HG03342 (cell line): ENCODE results near the gene NKPD1.
A peak's percentile ranks its signal among the peaks of the same experiment; 100 is the strongest.

ENCODE experiments used
- ATAC-seq: cut with Tn5 transposase; IDR thresholded peaks from one replicate; pipeline ENCODE4 v1.9.1; 2021; ENCODE audit warnings: mild to moderate bottlenecking, moderate library complexity; ENCODE audit not compliant: unreplicated experiment

Gene NKPD1

GRCh38 chr19:45141203-45141900, 19.4 kb downstream of the NKPD1 start:
- no peak for ATAC-seq

- no peak for ATAC-seq
These were observed 20.2 kb downstream of the NKPD1 start for GRCh38 chr19:45140533-45140932.

- no peak for ATAC-seq
These were observed 20.7 kb downstream of the NKPD1 start for GRCh38 chr19:45140144-45140503.

GRCh38 chr19:45139286-45140143, 21.3 kb downstream of the NKPD1 start:
- no peak for ATAC-seq

DNA sequence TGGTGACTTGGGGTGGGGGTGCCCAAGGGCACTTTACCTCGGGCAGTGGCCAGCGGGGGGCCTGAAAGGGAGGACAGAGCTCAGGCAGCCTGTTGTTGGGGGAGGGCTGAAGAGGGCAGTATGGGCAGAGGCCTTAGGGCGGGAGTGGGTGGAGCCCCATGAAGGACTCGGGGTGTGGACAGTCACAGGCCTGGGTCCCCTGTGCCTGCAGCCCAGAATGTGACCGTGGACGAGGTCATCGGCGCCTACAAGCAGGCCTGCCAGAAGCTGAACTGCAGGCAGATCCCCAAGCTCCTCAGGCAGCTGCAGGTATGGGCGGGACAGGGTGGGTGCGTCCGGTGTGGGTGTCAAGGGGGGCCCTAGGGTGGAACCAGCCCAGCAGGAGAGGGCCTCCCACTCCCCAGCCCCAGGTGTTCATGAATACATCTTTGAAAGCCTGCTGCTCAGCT, 22.5 kb downstream of the NKPD1 start:
- ATAC-seq: no peak

- peak; percentile 69 for ATAC-seq
These were observed 23.5 kb downstream of the NKPD1 start for GRCh38 chr19:45137179-45137761.

GRCh38 chr19:45136507-45137178, 24.1 kb downstream of the NKPD1 start:
- no peak for ATAC-seq

GRCh38 chr19:45135176-45135885, 25.5 kb downstream of the NKPD1 start:
- ATAC-seq: no peak

- no peak for ATAC-seq
These were observed 27.1 kb downstream of the NKPD1 start for GRCh38 chr19:45133661-45134060.

DNA sequence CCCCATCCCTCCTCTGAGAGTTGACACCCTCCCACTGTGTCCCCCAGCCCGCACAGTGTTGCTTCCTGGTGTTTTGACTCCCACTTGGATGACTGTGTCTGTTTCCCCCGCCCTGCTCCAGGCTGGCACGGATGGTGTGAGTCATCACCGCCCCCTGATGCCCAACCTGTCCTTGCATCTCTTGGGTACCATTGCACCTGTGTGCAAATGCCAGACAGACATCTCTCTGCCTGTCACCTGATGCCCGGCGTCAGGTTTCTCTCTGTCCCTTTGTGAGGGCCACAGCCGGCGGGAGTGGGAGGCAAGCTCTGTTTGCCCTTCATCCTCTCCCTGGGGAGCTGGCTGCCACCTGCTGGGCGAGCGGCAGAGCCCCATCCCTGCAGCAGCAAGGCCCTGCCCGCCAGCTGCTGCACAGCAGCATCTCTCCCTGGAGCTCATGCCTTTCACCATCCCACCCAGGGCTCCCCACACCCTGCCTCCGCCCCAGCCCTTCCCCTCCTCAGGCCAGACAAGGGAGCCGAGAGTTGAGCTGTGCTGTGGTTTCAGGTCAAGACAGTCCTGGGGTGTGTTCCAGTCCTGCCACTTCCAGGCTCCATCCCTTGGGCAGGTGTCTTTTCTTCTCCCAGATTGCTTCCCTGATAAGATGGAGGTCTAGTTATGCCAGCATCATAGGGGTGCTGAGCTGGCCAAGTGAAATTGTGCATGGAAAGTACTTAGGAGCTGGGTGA, 29.7 kb downstream of the NKPD1 start:
- no peak for ATAC-seq

GRCh38 chr19:45130236-45130635, 30.5 kb downstream of the NKPD1 start:
- ATAC-seq: no peak

DNA sequence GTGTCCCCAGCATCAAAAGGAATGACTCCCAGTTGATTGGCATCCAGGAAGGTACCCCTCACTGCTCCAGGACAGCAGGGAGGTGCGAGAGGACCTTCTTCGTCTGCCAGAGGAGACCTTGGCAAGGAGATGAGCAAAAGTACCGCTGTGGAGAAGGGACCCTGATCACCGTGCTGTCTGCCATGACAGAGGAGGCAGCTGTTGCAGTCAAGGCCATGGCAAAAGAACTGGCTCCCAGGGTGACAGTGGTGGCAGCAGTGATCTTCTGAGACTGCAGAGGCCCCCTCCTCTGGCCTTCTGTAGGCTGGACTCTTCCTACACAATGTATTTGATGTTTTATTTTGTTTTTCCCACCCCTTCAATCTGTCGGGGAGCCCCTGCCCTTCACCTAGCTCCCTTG, 32.0 kb downstream of the NKPD1 start:
- no peak for ATAC-seq

DNA sequence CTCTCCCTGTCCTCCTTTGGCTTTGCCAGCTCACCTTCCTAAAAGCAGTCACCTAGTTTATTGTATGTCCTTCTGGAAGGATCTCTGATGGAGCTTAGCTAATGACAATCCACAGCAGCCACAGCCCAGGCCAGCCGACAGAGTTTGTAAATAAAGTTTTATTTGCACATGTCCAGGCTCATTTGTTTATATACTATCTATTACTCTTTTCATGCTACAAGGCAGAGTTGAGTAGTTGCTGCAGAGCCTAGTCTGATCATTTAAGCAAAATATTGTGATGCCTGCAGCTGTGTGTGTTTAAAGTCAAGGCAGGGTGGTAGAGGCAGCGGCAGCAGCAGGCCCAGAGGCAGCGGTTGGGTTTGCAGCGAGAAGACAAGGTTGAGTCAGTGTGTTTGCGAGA, 32.6 kb downstream of the NKPD1 start:
- ATAC-seq: no peak

GRCh38 chr19:45126654-45127053, 34.1 kb downstream of the NKPD1 start:
- no peak for ATAC-seq

- ATAC-seq: no peak
These were observed 34.7 kb downstream of the NKPD1 start for GRCh38 chr19:45125975-45126493.

DNA sequence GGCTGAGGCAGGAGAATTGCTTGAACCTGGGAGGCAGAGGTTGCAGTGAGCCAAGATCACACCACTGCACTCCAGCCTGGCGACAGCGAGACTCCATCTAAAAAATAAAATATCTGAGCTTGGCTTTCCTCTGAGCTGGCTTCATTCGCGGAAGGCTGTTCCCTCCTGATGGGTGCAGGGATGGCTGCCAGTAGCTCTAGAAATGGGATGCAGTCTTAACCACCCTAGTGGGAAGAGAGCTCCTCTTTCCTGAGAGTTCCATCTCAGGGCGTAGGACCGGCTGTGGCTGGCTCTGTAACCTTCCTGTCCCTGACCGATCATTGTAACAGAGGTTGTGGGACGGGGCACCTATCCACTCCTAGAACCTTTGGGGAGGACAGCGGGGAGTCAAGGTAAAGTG, 35.4 kb downstream of the NKPD1 start:
- ATAC-seq: no peak

DNA sequence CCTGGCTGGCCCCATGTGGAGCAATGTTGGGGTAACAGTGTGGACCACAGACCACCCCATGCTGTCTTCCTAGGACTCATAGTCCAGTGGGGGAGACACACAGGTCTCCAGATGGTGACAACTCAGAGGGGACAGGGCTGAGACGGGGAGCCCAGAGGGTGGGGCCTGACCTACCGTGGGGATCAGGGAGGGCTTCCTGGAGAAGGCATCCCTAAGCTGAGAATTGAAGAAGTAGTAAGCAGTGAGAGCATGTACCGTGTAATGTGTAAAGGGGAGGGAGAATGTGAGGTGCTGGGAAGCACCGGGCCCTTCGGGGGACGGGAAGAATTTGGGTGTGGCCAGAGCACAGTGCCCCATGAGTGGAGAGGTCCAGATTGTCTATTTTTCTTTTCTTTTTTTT, 36.8 kb downstream of the NKPD1 start:
- ATAC-seq: no peak

GRCh38 chr19:45123440-45123850, 37.3 kb downstream of the NKPD1 start:
- ATAC-seq: no peak

GRCh38 chr19:45122832-45123231, 38.0 kb downstream of the NKPD1 start:
- no peak for ATAC-seq

- ATAC-seq: no peak
These were observed 38.9 kb downstream of the NKPD1 start for GRCh38 chr19:45121827-45122345.
